Mesothelial cell of epicardium (in vitro differentiated cells): ENCODE measurements around the gene VPS41. TPM values are rescaled to one million over a fixed set of nuclear protein-coding genes. Genes with fewer than 3 reads are reported as not detected.

Experiments used
- DNase-seq, 2 experiments: peaks; one replicate each; pipeline ENCODE4 v3.0.0; 2021; ENCODE audit warnings: low spot score in 2 of 2; ENCODE audit not compliant: unreplicated experiment in 2 of 2
- H3K27ac Mint-ChIP-seq: 2 replicates; pipeline ENCODE4 v1.8.0; 2021; ENCODE audit warnings: mixed read lengths
- H3K27me3 Mint-ChIP-seq: 2 replicates; pipeline ENCODE4 v1.8.0; 2021; ENCODE audit warnings: low read depth, mixed read lengths
- H3K36me3 Mint-ChIP-seq: 2 replicates; pipeline ENCODE4 v1.8.0; 2021; ENCODE audit warnings: mixed read lengths
- H3K4me1 Mint-ChIP-seq: 2 replicates; pipeline ENCODE4 v1.8.0; 2021; ENCODE audit warnings: mixed read lengths
- H3K4me3 Mint-ChIP-seq: 2 replicates; pipeline ENCODE4 v1.8.0; 2021; ENCODE audit warnings: mild to moderate bottlenecking, moderate library complexity, mixed read lengths
- H3K9me3 Mint-ChIP-seq: 2 replicates; pipeline ENCODE4 v1.8.0; 2021; ENCODE audit warnings: mixed read lengths
- total RNA-seq: library from RNA; stranded (reverse); gene quantifications from 3 replicates; pipeline ENCODE4 v1.2.1, GENCODE V29; 2021
- TF ChIP-seq, protein P1 (sequence below): fragments of 200-600 bp; sonication (generic); IDR thresholded peaks from one replicate; pipeline ENCODE4 v1.5.0; 2021; ENCODE audit warnings: antibody characterized with exemption; ENCODE audit not compliant: unreplicated experiment

VPS41 gene
- total RNA-seq, 1 donor from 2014 or later: 104 TPM

GRCh38 chr7:38831259-38831996 is 77.6 kb downstream of the VPS41 start:
- Mint-ChIP-seq H3K9me3 (no peaks in the 10 kb centered on the region), H3K4me3 (no peak overlapping the region), H3K27ac (no peak overlapping the region), H3K4me1 (no peaks in the 10 kb centered on the region), H3K27me3 (no peaks in the 10 kb centered on the region), H3K36me3 (no peaks in the 10 kb centered on the region)
- TF ChIP-seq, protein P1, sequence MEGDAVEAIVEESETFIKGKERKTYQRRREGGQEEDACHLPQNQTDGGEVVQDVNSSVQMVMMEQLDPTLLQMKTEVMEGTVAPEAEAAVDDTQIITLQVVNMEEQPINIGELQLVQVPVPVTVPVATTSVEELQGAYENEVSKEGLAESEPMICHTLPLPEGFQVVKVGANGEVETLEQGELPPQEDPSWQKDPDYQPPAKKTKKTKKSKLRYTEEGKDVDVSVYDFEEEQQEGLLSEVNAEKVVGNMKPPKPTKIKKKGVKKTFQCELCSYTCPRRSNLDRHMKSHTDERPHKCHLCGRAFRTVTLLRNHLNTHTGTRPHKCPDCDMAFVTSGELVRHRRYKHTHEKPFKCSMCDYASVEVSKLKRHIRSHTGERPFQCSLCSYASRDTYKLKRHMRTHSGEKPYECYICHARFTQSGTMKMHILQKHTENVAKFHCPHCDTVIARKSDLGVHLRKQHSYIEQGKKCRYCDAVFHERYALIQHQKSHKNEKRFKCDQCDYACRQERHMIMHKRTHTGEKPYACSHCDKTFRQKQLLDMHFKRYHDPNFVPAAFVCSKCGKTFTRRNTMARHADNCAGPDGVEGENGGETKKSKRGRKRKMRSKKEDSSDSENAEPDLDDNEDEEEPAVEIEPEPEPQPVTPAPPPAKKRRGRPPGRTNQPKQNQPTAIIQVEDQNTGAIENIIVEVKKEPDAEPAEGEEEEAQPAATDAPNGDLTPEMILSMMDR: no peak
- DNase-seq: no peak

- H3K27ac Mint-ChIP-seq: no peak overlapping the region
These were observed 78.2 kb downstream of the VPS41 start for GRCh38 chr7:38830826-38831225.

GRCh38 chr7:38829488-38830165 is 79.4 kb downstream of the VPS41 start:
- no peak for DNase-seq
- no peaks in the 10 kb centered on the region for H3K36me3 Mint-ChIP-seq
- H3K9me3 Mint-ChIP-seq: no peaks in the 10 kb centered on the region
- peaks cover 3% of the 10 kb centered on the region for H3K4me1 Mint-ChIP-seq
- H3K4me3 Mint-ChIP-seq: no peak overlapping the region
- H3K27ac Mint-ChIP-seq: no peak overlapping the region
- TF ChIP-seq, protein P1: no peak
- no peaks in the 10 kb centered on the region for H3K27me3 Mint-ChIP-seq

More at GRCh38 chr7:38830826-38831225, 78.2 kb downstream of the VPS41 start:
- no peaks in the 10 kb centered on the region for H3K9me3 Mint-ChIP-seq
- H3K4me3 Mint-ChIP-seq: no peak overlapping the region
- no peak for DNase-seq
- H3K4me1 Mint-ChIP-seq: peaks cover 3% of the 10 kb centered on the region
- H3K36me3 Mint-ChIP-seq: no peaks in the 10 kb centered on the region
- H3K27me3 Mint-ChIP-seq: no peaks in the 10 kb centered on the region
- TF ChIP-seq, protein P1: no peak

- Mint-ChIP-seq H3K27me3 (no peaks in the 10 kb centered on the region), H3K9me3 (peaks cover 6% of the 10 kb centered on the region), H3K27ac (no peak overlapping the region), H3K36me3 (peaks cover 6% of the 10 kb centered on the region), H3K4me1 (peaks cover 3% of the 10 kb centered on the region), H3K4me3 (no peak overlapping the region)
- no peak for DNase-seq
- TF ChIP-seq, protein P1: no peak
These were observed 81.0 kb downstream of the VPS41 start for GRCh38 chr7:38828026-38828425.

GRCh38 chr7:38825721-38826440 is 83.1 kb downstream of the VPS41 start:
- Mint-ChIP-seq H3K9me3 (peaks cover 9% of the 10 kb centered on the region), H3K4me3 (no peak overlapping the region), H3K27me3 (no peaks in the 10 kb centered on the region), H3K36me3 (peaks cover 8% of the 10 kb centered on the region), H3K4me1 (peaks cover 3% of the 10 kb centered on the region), H3K27ac (peak overlapping the region; percentile 47)
- TF ChIP-seq, protein P1: no peak
- DNase-seq: no peak
